HG02938 (cell line): Measurements from ENCODE around the gene MID1.

ENCODE experiments used
- ATAC-seq: cut with Tn5 transposase; IDR thresholded peaks from one replicate; pipeline ENCODE4 v1.9.1; 2021; ENCODE audit warnings: mild to moderate bottlenecking, moderate library complexity; ENCODE audit not compliant: unreplicated experiment

Gene MID1

DNA sequence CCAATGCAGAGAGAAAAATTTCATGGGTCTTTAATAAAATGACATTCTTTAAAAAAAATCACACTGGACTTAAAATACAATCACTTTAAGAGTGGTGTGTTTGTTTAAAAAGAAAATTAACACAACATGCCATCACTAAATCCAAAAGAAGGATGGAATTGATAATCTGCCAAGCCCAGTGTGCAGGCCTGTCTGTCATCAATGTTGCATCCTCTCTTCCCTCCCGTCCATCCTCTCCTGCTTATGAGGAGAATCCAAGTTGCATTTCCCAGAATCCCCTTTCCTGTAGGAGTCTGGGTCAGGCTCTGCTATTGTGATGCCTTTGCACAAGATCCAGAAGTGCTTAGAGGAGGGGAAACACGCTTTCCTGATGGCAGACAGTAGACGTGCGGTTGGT, 169.4 kb downstream of the MID1 start:
- ATAC-seq = no peak

DNA sequence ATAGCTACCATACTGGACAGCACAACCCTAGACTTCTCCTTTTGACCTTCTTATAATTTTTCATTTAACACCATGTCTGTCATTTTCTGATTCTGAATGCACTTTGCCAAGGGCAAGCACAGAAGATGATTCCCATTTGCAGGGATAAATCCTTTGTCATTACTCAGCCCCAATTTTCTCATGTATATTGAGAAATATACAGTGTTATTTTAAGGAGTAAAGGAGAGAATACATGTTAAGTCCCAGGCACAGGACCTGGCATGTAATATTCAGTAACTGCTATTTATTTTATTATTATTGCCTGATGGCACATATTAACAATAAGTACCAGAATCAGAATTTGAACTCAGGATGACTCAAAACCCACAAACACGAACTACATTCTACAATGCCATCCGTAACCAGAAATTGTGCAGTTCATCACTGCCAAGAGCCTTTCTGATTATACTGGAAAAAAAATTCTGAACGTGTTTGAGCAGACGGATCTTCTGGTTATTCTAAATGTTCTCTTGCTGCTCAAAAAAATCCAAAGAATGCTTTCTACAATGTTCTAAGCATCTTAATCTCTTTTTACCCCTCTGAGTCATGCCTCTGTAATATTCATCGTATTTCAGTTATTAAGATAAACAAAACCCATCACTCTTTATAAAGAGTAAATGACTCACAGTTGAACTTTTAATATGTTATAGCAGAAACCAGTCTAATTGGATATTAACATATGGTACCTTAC, 170.0 kb downstream of the MID1 start:
- ATAC-seq = no peak

DNA sequence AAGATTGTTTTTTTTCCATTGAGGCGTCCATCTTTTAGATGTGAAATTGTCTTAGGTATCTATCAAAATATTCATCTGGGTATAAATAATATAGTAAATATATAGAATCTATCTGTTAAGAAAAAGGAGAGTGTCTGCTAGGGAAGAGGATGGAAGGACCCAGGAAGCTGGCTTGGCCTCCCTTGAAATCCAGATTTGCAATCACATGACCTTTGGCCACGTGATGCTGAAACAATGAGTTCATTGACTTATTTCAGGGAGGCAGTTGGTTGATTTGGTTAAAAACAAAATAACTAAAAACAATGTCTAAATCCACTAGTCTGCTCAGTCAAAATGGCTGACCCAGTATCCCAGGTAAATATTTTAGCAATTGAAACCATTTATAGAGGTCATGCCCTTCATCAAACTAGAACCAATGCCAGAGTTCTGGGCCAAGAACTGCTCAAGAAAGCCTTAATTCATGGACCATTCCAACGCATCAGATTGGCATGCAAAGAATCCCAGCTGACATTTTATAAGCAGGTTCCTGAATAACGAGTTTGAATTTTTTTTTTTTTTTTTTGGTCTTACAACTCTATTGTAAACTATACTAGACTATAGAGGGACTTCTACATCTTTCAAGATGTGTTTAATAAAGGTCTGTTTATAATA, 172.7 kb downstream of the MID1 start:
- ATAC-seq = no peak

DNA sequence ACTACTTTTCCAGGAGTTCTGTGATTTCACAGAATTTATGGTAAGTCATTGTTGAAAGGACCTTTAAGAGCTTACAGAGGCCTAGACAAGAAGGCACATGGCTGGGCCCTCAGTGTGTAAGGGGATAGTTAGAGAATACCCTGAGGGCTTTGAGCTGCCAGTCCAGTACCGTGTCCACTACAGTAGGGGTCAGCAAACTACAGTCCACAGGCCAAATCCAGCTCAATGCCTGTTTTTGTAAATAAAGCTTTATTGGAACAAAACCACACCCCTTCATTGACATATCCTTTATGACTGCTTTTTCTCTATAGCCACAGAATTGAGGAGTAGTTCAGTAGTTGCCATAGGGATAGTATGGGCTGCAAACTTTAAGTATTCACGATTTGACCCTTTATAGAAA, 176.2 kb downstream of the MID1 start:
- no peak for ATAC-seq

DNA sequence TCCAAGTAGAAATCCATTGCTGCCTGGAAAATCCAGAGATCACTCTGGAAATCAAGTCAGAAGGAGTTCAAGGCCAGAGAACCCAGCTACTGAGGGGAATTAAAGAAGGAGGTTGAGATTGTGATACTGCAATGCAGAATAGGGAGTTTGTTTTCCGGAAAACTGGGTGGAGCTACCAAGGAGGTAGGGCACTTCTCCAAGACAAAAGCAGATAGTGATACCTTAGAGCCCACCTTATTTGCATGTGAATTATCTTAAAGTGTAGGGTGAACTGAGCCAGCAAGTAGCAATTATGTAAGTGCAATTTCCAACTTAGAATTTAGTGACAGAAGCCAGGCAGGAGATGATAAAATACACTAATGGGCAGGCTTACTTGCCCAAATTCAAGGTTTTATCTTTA, 178.9 kb downstream of the MID1 start:
- ATAC-seq = no peak

DNA sequence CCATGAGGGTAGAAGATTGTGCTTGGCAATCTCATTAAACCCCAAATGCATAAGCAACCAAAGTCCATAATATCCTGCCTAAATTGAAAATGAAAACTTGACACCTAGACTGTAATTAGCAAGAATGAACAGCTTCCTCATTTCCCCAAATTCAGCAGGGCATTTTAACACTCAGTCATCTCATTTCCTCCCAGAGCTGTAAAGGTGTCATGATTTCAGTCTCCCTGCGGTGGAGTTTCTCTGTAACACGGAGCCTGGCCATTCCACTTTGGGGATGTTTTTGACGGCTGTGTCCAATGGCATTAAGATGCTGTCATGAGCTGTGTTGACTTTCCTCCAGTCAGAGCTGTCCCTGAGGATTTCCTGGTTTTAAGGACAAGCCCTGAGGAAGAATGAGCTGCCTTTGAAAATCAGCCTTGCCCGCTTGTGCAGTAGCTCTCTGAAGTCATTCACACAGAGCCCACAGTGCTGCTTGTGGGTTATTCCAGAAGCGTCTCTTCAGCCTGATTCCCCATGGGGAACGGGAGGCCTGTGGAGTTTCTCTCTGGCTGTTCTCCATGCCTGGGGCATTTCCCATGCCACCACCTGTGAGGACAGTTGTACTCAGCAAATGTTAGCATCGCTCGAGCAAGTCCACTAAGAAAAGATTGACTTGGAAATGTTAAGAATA, 187.0 kb downstream of the MID1 start:
- no peak for ATAC-seq

DNA sequence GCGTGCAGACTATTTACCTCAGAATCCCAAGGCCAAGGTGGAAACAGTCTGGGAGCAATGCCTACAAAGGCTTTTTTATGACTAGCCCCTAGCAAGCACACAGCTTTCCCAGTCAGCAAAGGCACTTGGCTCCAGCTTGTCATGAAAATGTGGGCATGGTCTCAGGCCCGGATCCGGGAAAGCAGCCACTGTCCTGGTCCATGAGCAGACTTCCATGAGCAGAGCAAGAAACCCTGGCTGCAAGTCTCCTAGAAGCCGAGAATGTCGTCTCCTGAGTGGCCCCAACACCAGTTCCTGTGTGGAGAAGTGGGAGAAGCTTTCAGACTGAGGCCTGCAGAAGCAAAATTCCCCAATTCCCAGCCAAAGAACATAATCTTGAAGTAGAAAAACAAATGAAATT, 190.5 kb downstream of the MID1 start:
- no peak for ATAC-seq

DNA sequence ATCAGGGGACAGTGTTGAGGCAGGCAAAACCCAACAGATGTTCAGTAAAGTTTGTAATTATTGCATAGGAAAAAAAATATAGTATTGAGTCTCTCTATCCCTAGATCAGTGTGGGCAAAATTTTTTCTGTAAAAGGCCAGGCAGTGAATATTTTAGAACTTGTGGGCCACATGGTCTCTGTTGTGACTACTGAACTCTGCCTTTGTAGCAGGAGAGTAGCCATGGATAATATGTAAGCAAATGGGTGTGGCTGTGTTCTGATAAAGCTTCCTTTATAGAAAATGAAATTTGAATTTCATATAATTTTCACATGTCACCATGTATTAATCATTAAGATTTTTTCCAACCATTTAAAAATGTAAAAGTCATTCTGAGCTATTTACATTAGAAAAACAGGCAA, 193.1 kb downstream of the MID1 start:
- ATAC-seq = no peak

DNA sequence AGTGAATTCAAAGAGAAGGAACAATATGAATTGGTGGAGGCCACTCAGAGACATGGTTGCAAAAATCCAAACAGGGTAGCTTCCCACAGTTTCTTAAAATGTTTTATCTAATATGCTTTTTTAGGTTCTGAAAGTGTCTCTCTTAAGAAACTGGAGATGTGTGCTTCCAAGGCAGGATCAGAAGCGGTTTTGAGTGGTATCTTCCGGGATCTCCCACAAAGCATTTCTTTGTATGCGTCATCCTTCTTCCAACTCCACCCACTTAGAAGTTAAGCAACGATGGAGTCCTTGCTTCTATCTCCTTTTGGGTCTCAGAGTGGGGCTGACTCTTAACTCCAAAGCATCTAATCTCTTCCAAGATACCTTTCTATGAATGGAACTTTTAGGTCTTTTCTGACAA, 196.7 kb downstream of the MID1 start:
- no peak for ATAC-seq

DNA sequence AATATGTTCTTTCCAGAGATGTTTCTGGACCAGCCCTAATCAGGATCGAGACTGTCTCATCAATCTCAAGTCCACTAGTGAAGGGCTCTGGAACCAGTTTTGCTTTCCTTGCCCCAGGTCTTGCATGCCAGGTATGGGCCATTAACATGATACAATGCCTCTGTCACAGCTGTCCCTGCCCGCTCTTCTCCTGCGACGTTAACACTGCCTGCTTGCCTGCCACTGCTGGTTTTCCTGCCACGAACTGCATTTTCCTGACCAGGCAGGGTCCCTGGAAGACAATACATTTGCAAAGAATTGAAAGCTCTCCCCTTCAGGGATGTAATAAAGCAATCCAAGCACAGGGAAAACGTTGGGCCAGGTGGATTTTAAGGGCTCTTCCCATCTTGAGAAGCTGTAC, 200.3 kb downstream of the MID1 start:
- ATAC-seq = no peak

DNA sequence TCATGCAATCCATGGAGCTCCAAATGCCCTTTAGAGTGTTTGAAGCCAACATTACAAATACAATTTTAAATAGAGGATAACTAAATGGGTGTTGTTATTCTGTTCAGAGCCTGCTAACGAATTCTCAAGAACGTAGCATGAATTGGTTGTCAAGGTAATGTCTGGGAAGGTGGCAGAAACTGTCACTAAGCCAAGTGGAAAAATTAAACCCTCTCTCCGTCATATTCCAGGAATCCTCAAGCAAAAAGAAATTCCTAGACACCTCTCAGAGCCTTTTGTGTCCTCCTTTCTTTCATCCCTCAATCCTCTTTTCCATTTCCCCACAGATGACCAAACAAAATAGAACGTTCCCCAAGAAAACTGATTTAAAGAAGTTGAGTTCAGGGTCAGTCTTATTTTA, 204.0 kb downstream of the MID1 start:
- no peak for ATAC-seq

DNA sequence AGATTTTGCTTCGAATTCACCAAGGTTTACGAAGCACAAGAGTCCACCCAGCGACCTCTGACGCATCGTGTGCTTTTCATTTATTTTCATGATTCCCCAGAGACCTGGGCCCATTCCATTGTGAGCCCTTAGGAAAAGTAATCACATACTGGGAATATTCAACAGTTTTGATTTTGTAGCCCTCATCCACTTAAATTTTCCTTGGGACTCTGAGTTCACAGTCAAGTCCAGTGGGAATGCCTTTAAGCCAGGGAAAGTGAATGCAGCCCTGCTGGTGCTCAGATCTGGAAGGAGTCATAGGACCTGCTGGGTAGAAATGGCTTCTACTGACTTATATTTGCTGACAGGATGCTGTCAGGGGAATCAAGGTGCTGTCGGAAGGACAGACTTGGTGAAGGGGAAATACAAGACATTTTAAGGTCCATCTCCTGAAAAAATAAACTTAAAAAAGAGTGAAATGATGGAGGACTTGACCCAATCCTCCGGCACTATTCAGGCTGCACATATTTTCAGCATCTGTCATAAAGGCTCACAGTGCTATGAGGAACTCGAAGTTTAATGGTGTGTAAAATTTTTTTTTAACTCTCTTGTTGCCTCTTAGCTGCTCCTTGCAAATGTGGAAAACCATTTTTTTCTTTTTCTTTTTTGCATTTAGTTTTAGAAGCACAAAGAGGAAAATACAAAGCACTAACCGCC, 204.9 kb downstream of the MID1 start:
- ATAC-seq = no peak

DNA sequence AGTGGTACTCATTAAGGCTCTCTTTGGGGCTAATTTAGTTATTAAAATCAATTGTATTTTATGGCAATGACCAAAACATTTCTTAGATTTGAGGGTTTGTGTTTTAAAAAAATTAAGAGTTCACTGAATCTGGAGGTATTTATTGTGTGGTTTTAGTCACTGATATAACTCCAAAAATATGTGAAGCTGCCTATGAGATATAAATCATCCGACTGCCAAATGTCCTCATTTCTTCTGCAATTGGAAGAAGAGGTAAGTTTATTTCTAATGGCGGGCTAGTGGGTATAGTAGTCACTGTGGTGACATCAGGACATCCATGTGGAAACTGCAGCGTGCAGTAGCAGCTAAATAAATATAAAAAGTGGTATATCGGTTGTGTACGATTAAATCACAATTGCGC, 205.5 kb downstream of the MID1 start:
- no peak for ATAC-seq

DNA sequence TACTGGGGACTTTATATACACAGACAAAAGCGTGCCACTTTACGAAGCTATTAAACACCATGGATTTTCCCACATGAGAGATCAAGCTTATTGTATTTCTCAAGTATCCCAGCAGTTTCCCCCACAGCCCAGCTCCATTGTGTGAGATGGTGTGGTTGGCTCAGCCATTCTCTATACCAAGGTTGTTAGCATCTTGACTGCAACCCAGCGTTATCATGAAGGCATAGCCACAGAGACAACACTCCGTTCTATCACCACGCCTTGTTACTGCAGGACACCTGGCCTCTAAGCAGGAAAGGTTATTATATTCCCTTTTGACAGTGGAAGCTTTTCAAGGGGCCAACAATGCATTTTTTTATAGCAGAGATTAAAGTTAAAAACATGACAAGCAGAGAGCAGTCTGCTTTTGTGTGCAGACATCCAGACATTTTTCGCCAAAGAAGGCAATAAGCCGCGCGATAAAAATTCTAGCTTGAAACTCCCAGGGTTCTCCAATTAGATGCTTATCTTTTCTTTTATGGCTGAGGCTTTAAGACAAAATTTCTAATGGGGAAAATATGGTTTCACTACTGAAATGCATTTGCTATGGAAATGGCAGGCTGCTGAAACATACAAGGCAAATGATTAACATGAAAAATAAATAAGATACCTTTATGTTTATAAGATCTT, 206.1 kb downstream of the MID1 start:
- ATAC-seq = no peak

DNA sequence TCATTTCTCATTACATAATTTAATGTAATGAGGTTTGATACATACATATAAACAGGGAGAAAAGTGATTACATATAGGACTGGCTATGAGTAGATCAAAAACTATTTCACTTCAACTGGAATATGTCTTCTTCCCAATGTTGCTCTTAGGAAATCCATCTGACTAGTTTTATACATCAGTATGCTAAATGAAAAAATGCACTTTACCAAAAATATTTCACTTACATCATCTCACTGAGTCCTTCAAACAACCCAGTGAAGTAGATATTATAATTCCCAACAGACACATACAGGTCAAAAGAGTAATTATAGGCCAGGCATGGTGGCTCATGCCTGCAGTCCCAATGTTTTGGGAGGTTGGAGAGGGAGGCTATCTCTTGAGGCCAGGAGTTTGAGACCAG, 215.9 kb downstream of the MID1 start:
- no peak for ATAC-seq

DNA sequence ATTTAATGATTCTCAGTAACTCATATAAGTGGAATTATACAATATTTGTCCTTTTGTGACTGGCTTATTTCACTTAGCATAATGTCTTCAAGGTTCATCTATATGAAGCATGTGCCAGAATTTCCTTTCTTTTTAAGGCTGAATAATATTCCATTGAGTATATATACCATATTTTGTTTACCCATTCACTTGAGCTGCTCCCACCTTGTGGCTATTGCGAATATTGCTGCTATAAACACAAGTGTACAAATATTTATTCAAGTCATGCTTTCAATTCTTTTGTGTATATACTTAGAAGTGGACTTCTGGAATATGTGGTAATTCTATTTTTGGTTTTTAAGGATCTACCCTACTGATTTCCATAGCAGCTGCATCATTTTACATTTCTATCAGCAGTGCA, 219.1 kb downstream of the MID1 start:
- ATAC-seq = no peak

DNA sequence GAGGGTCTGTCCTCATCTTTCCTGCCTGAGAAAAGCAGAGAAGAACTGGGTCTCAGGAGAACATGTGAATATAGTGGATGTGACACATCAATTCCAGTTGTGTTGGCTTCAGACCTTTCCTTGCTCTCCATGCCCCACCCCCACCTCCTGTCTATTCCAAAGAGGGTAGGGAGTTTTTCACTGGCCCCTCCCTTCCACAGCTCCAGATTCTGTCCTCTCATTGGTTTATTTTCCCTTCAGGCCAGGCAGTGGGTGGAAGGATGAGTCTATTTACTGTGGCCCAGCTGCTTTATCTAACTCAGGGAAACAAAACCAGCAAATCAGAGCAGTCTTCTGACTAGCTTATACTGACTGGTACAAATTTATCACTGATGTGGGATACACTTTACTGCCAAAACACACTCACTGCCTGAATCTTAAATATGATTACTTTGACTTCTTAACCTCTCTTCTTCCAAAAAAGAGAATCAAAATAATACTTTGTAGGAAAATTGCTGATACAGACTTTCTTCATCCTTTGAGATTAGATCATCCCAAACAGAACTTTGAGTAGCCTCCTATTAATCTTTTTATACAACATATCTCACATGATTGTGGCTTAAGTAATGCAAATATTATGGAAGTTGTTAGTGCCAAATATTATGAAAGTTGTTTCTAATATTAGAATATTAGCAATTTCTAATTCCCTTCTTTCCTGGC, 221.2 kb downstream of the MID1 start:
- ATAC-seq = no peak

DNA sequence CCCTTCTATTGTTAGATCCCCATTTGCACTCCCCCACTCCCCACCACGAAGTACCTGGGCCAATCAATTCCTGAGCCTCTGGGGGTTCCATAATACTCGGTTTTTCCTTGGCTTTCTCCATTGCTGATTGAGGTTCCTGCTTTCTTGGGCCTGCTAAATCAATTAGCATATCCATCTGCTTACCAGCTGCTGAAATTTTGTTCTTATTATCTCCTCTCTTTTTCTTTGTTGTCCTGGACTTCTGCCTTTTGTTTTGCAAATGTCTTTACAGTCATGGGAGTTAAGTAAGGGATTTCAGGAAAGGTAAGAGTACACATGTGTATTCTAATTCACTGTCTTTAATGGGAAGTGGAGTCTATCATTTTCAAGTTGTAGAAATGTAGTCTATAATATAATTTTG, 222.2 kb downstream of the MID1 start:
- no peak for ATAC-seq

DNA sequence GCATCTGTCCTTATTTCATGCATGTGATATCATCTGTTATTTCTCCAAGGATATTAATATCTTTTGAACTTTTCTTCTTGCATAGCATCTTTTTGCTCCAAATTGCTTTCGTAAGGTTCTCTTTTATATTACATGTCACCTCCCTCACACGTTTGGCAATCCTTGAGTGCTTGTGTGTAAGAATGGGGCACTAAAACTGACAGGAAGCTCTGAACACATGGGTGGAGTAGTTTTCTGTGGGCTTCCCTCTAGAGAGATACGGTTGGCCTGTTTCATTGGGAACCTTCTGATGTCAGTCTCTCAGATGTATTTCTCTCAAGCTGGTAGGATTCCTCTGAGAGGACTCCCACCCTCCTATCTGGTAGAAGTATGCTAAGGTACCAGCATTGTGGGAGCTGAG, 223.0 kb downstream of the MID1 start:
- no peak for ATAC-seq

DNA sequence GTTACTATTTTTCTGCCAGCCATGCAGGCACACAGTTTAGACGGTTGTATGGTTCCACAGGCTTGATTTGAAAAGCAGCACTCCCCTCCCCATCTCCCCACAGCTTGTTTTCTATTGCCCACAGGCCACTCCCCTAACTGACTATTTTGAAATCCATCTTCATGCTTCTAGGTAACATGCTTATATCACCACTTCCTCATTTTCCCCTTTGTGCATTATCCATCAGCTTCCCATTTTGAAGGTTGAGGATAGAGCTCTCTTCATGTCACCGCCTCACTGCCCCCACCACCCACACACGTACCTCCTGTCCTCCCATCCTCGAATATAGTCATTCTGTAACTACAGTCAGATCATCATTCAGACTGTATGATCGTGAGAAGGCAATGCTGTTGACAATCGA, 224.7 kb downstream of the MID1 start:
- ATAC-seq = no peak
